HFF-Myc (cell line): ENCODE data around the gene ISY1.

Experiments used
- DNase-seq: peaks from one replicate; pipeline ENCODE4 v3.0.0-alpha.2; 2011; ENCODE audit warnings: low read depth; ENCODE audit errors: extremely low read depth
- H3K4me3 ChIP-seq: replicated peaks from 2 replicates; pipeline ENCODE4 v1.5.1; 2011; ENCODE audit warnings: low read depth, mild to moderate bottlenecking, control low read depth, low read length
- CTCF ChIP-seq: IDR thresholded peaks from 2 replicates; pipeline ENCODE4 v1.5.1; 2012; ENCODE audit warnings: mild to moderate bottlenecking, low read depth, low read length, control low read depth; ENCODE audit errors: missing control alignments

The ISY1 gene

DNA sequence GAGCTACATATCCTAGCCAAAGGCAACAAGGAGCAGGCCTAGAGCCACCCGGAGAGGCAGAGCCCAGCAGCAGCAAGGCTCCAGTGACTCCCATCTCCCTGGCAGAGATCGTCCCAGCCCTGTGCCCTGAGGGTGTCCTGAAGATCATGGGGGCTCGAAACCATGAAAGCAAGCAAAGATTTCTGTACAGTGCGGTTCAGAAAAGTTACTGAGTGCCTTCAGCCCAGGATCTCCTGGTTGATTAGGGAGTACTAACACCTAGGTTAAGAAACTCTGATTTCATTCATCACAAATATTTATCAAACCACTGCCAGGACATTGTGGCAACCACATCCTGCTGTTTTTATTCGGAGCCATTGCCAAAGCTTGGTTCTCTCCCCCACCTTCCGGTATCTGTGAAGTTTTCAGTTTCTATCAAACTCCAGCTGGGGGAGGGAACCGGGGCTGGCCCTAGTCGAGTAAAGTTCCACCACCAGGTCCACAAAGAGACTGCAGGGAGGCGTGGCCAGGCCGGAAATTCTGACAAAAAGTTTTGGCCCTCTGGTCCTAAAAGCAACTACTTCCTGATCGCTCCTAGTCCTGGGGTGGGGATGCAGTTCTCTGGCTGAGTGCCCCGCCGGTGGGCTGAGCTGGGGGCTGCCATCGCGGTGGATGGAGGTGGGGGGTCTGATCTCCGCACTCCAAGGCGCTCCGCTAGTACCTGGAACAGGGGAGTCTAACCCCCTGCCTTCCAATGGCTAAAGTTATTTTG lies 40.4 kb downstream of the ISY1 start:
- peak; percentile 83 for DNase-seq
- H3K4me3 ChIP-seq, result peak overlapping the region; percentile 70
- no peak for TF ChIP-seq CTCF

DNA sequence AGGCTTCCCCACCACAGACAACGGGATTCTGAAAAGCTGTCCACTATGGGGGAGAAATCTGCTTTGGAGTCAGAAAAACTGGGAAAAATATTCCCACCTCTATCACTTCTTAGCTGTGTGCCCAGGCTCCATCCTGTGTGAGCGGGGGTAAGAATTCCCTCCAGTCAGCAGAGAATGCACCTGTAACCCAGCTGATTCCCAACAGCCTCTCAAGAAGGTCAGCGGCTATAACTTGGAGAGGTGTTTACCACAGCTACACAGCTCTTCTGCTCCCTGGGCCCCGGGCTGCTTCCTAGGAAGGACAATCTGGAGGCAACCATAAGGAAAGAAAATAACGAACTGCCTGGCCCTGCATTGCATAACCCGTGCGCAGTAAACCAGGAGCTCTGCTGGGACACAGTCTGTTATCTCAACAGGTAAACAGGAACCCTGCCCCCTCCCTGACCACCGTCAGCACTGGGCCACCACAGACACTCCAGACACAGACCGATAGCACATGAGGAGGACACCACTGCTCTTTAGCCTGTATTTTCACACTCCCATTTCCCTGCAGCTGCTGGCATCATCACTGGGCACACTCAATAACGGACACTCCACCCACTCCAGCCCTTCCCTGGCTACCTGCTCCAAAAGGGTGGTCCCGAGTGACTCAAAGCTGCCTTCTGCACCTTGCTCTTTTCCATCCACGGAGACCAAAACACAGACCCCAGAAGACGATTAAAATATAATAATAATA lies 41.3 kb downstream of the ISY1 start:
- TF ChIP-seq CTCF, result no peak
- no peak for DNase-seq
- peak overlapping the region; percentile 70 for H3K4me3 ChIP-seq

- peak overlapping the region; percentile 70; the same call in 1 of the 2 replicates for H3K4me3 ChIP-seq
Measured at GRCh38 chr3:129118745-129119144, 42.1 kb downstream of the ISY1 start.

DNA sequence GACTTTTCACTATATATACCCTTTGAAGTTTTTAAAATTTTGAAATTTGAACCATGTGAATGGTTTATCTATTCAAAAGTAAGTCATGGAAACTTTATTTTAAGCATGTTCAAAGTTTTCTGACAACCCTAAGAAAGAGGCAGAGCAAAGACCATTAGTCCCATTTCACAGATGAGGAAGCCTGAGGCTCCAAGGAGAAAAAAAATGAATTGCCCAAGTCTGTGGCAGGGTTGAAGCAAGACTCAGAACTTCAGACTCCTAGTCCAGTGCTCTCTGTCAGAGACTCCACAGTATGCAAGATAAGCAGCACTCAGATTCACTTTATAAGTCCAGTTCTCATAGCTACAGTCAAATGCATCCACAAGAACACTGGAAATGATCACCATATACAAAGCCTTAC lies 43.7 kb downstream of the ISY1 start:
- TF ChIP-seq CTCF, result no peak
- no peak overlapping the region for H3K4me3 ChIP-seq
- no peak for DNase-seq

More at GRCh38 chr3:129118745-129119144, 42.1 kb downstream of the ISY1 start:
- no peak for TF ChIP-seq CTCF
- no peak for DNase-seq

GRCh38 chr3:129116482-129116946 lies 44.3 kb downstream of the ISY1 start:
- DNase-seq, result no peak
- TF ChIP-seq CTCF, result no peak
- no peak overlapping the region for H3K4me3 ChIP-seq

- TF ChIP-seq CTCF, result no peak
- no peak for DNase-seq
- no peak overlapping the region for H3K4me3 ChIP-seq
Measured at GRCh38 chr3:129114455-129114854, 46.4 kb downstream of the ISY1 start.
